ENCODE measurements around the gene CCL23. TPM values are rescaled to one million over a fixed set of nuclear protein-coding genes. Genes with fewer than 3 reads are reported as not detected.
"Not testable (repeated sequence)": the region's sequence is repeated elsewhere in the genome, so short reads cannot be mapped to it uniquely, and the experiment has no call there.

Gene CCL23
- total RNA-seq, 1 experiment from 2014 or later = not detected

DNA sequence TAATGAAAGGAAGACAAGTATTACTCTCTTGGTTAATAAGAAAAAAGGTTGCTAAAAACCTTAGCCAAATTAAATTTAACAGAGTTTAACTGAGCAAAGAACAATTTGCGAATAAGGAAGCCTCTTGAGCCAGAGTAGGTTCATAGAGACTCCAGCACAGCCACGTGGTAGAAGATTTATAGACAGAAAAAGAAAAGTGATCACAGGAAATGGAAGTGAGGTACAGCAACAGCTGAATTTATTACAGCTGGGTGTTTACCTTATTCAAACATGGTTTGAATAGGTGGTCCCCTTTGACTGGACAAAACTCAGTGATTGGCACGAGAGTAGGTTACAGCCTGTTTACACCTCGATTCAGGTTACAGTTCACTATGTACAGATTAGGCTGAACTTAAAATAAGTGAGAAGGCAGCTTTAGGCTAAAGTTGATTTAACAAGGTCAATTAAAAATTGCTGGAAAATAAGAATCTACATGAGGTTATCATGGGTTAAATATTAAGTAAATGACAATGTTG, 13.1 kb downstream of the CCL23 start:
- DNase-seq (ENCODE audit: low read depth) = no peak

DNA sequence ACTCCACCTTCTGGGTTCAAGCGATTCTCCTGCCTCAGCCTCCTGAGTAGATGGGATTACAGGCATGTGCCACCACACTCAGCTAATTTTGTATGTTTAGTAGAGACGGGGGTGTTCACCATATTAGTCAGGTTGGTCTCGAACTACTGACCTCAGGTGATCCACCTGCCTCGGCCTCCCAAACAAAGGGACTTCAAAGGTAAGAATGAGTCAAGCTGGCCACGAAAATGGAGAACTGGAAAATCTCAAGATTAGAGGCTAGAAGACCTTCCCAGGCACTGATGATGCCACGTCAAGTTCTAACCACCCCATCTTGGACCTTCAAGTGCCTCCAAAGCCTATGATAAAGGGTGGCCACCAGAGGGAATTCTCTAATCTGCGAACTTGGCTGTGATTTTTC, 15.1 kb downstream of the CCL23 start:
- no peak for DNase-seq (ENCODE audit: low read depth)

DNA sequence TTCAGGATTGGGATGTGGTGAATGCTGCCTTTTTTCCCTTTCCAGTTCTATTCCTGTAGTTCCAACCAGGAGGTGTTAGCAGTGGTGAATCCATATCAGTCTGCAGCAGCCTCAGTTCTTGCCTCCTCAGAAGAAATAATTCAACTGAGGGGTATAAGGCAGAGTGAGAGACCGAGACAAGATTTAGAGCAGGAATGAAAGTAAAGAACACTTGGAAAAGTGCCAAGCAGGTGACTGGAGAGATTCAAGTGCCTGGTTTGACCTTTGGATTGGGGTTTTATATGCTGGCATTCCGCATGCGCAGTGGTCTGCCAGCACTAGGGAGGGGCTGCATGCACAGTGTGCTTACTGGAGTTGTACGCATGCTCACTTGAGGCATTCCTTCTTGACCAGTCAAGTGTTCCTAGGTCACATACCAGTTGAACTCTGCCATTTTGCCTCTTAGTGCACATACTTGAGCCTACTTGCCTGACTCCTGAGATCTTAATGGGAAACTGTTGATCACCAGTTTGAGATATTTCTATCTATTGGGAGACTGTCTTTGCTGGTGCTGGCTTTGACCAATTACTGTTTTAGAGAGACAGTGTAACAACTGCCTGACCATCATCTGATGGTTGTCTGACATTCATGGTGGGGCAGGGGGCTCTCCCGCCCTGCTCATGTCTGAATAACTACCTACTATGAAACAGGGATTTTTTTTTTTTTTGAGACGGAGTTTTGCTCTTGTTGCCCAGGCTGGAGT, 15.7 kb downstream of the CCL23 start:
- no peak for DNase-seq (ENCODE audit: low read depth)

DNA sequence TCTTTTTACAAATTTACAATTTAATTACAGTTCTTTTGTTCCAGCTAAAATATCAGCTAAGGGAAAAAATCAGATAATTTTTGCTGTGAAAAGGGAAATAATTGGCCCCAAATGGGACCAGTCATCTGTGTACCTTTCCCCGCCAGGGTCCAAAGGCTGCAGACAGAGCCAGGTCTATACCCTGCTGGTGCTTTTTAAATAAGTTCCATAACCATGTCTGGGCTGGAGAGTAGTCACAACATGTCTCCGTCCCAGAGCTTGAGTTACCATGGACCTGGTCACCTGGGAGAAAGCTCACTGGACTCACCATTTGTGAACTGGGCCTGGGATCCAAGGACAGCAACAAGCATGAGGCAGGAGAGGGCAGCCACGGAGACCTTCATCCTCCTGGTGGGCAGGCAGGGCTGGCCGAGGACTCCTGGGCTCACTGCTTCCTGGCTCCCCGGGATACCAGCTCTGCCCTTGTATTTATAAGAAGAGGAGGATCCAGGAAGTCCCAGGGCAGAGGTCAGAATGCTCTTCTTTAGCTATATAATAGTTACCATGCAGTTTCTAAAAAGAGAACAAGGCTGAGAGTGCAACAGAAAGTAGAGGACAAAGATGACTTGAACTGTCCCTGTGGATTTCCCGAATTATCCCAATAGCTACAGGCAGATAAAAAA, 16.5 kb downstream of the CCL23 start, which contains the start of gene CCL15:
Gene CCL15, minus strand, starts transcription at position 444 of the 662 bp plus-strand sequence. Its CDS starts 61 bp downstream, at position 383.
- DNase-seq (ENCODE audit: low read depth) = no peak

DNA sequence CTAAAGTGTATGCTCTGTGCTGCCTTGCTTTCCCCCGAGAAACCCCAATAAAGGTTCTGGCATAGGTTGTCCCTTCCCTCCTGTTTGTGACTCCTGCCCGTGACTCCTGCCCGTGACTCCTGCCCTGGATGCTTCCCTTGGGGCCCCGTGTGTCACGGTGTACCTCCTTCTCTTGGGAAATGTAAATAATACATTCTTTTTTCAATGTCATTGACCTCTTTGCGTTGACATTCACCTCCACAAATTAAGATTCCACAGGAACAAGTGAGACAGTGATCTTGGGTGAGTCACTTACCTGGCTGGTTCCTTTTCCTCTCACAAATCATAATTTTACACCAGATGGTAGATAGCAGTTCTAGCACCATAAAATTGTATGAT, 17.1 kb downstream of the CCL23 start:
- no peak for DNase-seq (ENCODE audit: low read depth)

DNA sequence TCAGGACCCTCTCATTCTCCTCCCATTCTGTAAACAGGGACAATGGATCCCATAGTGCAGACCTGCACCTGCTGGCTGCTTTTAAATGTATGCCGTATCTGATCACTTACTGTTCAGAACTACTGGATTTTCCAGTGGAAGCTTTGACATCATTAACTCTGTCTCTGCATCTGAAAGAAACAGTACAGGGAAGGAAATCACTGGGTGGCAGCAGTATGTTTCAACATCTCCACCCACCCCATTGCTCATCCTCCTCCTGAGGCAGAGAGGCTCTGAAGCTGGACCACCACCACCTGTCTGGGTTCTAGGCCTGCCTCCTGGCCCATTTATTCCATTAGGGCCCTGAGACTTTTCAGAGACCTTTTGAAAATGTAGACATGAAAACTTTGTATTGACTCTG, 19.0 kb downstream of the CCL23 start:
- no peak for DNase-seq (ENCODE audit: low read depth)

DNA sequence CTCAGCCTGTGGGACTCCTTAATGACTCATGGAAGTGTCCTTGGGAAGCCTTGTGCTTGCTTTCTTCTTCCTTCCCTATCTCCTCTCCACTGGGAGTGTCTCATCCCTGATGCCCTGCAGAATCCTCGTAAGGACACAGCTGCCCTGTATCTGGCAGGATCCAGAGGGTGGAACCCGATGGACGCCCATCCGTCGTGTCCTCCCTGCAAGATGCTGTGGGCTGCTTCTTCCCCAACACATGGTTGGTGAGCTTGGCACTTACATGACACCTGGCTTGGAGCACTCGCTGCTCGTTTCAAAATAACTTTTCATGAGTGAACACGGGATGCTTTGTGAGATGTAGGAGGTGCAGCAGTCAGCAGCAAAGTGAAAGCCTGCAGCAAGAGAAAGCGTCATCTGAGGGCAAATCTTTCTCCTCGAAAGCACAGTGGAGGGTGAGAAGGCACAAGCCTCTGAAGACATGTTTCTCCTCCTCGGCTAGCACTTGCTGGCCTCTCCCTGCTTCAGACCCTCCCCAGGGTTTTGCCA, 19.7 kb downstream of the CCL23 start:
- no peak for DNase-seq (ENCODE audit: low read depth)

DNA sequence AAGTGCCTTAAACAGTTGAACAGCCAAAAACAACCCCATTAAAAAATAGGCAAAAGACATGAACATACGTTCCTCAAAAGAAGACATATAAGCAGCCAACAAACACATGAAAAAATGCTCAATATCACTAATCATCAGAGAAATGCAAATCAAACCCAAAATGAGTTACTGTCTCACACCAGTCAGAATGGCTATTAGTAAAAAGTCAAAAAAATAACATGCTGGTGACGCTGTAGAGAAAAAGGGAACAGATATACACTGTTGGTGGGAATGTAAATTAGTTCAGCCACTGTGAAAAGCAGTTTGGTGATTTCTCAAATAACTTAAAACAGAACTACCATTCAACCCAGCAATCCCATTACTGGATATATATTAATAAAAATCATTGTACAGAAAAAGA, 22.4 kb downstream of the CCL23 start:
- DNase-seq (ENCODE audit: low read depth) = not testable (repeated sequence)

DNA sequence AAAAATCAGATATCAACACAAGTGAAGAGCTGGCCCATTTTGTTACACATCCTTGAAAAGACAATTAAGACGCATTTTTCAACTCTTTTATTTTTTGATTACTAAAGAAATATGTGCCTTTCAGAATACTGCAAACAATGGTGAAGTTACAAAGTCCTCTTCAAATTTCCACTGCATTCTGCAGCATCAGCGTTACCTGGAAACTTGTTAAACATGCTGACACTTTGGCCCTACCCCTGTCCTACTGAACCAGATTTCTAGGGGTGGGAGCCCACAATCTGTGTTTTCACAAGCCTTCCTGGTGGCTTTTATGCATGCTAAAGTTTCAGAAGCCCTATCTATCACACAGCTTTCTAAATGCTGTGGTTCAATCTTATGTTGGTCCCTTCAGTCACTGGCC, 26.7 kb downstream of the CCL23 start:
- no peak for DNase-seq (ENCODE audit: low read depth)

DNA sequence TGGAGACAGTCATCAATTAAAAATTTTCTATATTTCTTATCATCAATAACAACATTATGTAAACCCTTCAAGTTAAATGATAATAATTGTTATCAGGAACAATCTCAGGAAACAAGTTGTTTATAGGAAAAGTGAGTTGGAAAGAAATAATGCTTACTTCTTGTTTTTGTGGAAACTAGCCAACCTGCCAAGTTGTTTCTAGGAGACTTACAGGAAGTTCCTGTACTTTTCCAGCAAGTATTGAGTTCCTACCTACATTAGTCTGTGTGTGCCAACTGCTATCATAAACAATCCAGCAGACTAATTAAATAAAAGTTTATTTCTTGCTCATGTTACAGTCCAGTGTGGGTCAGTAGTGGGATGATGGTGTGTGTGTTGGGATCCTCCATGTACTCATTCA, 29.6 kb downstream of the CCL23 start:
- peak; percentile 28 for DNase-seq (ENCODE audit: low read depth)

DNA sequence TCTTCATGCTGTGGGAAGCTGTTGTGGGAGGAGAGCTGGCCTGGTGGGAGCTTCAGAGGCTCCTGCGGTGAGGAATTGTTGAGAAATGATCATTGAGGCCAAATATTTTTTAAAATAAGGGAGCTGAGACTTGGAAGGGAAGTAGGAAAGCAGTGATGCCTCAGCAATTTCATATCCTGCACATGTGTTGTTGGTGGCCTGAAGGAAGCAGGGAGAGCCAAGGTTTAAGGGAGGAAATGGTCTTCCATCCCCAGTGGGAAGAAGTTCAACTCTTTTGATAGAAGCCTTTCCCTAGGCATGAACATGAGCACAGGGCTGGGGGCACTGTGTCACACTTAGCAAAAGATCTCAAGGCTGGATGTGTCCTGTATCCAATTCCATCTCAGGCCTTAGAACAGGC, 31.1 kb downstream of the CCL23 start, which contains the start of gene CCL14:
Gene CCL14, minus strand, starts transcription at position 87 of the 400 bp plus-strand sequence. Its CDS starts 80 bp downstream, at position 7.
- no peak for DNase-seq (ENCODE audit: low read depth)

DNA sequence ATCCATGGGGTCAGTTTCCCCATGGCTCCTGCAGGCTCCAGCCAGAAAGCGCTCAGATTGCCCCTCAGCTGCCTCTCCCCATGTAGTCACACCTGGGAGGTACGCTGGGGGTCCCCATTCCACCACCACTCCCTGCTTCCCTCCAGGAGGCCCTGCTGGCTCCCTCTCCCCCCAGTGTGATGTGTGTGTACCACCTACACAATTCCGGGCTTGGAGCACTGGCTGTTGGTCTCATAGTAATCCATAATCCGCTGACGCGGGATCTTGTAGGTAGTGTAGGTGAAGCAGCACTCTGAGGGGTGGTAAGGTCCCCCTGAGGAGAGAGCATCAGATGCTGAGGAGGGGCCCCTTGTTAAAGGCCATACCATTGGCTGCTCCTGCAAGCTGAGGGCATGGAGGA, 33.6 kb downstream of the CCL23 start:
- DNase-seq (ENCODE audit: low read depth) = no peak

DNA sequence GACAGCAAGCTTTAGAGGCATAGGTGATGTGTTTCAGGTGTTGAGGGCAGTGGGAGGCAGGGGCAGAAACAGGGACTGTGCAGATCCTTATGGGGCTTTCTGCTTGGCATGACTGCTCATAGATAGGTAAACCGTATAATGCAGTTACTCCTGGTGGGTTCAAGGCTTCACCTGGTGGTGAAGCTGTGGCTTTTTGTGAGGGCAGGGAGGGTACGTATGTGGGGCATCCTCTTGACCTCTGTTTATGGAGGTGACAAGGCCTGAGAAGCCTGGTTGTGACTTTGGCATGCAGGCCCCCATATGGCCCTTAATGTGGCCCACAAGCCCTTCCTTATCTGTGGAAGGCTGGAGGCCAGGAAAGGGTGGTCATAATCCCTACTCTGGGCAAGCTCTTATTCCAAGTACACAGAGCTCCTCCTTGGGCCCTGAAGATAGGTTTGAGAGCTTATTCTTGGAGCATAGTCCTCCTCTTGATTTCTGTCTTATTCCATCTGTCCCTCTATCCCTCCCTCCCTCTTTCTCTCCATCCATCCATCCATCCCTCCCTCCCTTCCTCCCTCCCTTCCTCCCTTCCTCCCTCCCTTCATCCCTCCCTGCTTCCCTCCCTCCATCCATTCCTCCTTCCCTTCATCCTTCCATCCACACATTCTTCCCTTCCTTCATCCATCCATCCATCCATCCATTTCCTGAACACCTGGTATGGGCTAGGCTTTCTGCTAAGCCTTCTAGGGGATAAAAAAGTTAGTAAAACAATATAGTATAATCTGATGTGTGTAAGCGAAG, 35.2 kb downstream of the CCL23 start:
- no peak for DNase-seq (ENCODE audit: low read depth)

DNA sequence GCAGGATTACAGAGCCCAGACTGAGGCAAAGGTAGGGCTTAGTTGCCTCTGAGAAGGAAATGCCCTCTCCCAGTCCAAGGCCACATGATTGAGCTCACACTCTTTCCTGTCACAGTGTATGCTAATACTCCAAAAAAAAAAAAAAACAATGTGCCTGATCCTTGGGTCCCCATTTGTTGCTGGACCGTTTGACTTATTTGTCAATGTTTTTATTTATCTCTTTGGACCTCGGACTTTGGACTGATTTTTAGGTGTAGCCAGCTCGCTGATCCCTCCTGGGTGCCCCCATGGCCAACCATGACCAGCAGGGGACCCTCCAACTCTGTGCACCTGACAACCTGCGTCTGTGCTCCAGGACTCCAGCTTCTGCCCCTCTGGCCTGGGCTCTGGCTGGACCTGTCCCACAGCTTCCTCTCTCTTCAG, 35.9 kb downstream of the CCL23 start:
- no peak for DNase-seq (ENCODE audit: low read depth)

DNA sequence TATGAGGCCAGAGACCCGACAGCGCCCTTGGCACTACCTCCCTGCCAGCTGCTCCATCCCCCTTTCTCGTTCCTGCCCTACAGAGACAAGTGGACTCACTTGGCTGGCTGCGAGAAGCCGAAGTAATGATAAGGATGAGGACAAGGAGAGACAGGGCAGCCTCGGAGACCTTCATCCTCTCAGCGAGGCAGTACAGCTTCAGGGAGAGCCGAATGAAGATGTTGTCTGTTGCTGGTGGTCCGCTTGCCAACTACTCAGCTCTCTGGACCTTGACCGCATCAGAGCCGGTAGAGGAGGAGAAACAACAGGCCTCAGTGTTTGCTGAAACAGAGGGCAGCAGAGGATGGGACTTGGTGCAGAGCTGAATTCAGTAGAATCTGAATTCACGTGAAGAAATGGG, 36.5 kb downstream of the CCL23 start, which contains the start of gene CCL16:
Gene CCL16, minus strand, starts transcription at position 252 of the 400 bp plus-strand sequence. Its CDS starts 77 bp downstream, at position 175.
- DNase-seq (ENCODE audit: low read depth) = no peak

DNA sequence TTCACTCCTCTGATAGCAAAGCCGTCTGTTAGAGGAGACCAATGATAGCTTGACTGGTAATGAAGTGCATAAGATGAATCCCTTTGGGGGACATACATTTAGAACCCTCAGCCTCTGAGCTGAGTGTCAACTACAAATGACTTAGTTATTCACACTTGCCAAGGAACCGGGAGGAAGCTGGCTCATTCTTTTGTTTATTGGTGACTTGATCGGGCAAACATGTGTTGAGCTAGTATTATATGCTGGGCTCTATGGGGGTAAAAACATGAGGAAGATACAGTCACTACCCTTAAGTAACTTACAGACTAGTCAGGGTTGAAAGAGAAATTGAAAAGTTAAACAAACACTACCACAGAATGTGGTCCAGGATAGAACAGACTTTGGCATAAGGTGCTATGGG, 39.4 kb downstream of the CCL23 start:
- no peak for DNase-seq (ENCODE audit: low read depth)

DNA sequence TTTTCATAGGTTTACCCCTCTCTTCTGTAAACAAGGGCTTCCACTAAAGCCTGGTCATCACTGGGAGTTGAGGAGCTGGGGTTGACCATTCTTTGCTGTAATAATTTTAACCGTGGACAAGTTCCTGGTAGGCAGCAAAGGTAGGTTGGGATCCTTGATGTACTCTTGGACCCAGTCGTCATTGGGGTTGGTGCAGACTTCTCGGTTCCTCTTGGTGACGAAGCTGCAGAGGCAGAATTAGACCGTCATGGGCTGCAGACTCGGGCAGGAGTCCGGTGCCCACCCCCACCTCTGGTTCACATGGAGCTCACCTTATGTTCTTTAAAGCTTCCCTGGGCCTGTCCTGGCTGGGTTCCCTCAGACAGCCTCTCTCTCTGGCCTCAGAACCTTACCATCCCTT, 40.3 kb downstream of the CCL23 start:
- no peak for DNase-seq (ENCODE audit: low read depth)

DNA sequence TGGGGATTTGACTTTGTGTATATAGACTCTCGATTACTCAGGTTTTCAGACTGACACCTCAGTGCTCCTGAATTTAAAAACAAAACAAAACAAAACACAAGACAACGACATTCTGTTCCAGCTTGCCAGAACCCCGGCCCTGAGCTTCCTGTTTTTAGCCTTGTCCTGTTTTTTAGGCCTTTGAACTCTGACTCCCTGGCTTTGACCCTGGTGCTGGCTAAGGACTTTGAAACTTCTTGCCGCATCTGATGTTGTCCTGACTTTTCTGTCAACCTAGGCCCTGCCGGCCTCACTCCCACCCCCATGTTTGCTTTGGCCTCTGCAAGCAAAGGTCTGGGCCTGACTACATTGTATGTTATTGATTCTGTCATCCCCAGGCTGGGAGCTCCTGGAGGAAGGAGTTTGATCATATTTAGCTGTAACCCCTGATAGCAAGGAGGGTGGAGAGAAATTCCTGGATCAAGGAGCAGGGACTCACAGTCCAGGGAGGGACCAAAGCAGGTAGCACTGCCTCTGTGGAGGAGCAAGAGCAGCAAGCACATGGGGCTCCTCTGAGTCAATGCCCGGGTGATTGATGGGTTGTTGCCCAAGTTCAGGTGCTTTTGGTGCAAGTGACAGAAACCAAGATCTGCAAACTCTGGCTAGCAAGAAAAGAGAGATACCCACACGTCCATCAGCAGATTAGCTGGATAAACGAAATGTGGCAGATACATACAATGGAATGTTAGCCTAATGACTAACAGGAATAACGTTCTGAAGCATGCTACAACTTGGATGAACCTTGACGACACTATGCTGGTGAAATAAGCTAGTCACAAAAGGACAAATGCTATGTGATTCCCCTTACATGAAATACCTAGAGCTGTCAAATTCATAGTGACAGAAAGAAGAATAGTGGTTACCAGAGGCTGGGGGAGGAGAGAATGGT, 44.2 kb downstream of the CCL23 start:
- DNase-seq (ENCODE audit: low read depth) = peak; percentile 13

DNA sequence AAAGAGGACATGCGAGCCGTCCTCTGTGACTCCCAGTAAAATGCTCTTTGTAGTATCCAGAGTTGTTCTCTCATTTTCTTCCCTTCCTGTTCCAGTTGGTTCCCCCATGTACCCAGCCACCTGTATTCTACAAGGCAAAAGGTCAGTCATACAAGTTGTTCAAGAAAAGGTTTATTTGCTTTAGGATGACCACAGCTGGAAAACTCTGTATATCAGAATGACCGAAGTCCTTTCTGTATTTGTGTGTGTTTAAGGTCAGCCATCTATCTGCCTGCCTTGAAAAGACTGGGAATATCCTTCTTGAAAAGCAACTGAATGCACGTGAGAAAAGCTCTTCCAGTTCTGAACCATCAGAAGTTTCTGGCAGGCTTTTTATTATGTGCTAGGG, 44.8 kb downstream of the CCL23 start:
- no peak for DNase-seq (ENCODE audit: low read depth)

DNA sequence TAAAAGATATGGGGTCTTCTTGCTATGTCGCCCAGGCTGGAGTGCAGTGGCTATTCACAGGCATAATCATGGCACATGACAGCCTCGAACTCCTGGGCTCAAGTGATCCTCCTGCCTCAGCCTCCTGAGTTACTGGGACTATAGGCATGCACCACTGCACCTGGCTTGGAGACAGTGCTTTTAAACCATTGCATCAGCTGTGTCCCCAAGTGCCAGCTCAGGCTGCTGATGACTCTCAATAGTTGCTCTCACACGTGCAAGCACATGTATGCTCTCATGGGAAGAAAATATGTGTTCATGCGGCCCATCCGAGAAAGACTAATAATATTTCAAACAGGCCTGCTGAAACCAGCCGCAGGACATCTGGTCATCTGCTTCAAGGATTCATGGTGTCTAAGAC, 45.2 kb downstream of the CCL23 start:
- DNase-seq (ENCODE audit: low read depth) = no peak

DNA sequence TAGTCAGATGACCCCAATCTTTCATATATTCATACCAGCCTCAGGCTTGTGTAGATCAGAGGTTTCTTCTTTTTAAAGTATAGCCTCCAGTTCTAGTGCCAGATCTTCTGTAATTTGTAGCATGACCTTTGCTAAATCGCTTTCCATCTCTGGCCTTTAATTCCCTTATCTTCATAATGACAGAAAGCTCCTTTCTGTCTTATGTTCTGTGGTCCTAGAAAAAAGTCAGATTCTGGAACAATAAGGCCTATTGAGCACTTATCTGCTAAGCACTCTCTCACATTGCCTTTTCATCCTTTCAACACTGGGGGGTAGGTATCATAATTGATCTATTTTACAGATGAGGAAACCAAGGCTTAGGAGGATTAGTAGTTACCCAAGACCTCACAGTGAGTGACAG, 45.7 kb downstream of the CCL23 start:
- no peak for DNase-seq (ENCODE audit: low read depth)
